ENCODE data around the gene CEP89. TPM values are rescaled to one million over a fixed set of nuclear protein-coding genes. Genes with fewer than 3 reads are reported as not detected.

Gene CEP89
- total RNA-seq, 4 donors from 2014 or later = 3.4 to 20.9 (median 9.5) TPM

GRCh38 chr19:32924200-32924599 is 47.6 kb downstream of the CEP89 start:
- ATAC-seq = no peak
- intact Hi-C loops (cut with DNase I; ENCODE audit: low total_unique reads) (no loop called here), in situ Hi-C loops (cut with MboI; ENCODE audit: low sequenced_read_pairs in 4 of 4) (no loop called here)
- no peaks in the 10 kb centered on the region for H3K27me3 ChIP-seq
- H3K4me1 ChIP-seq = no peaks in the 10 kb centered on the region
- DNase-seq = no peak
- TF ChIP-seq POLR2A (IDR thresholded peaks at IDR 0.05) = no peak
- no peak for TF ChIP-seq CTCF (IDR thresholded peaks at IDR 0.05 in 4 of 5, conservative IDR thresholded peaks at IDR 0.05 in 1 of 5)
- peaks cover 0 to 20% of the 10 kb centered on the region in 2 donors for H3K36me3 ChIP-seq
- no peak overlapping the region for H3K27ac ChIP-seq
- no peak overlapping the region for H3K4me3 ChIP-seq
- no peaks in the 10 kb centered on the region for H3K9me3 ChIP-seq

- no peak for DNase-seq
- in situ Hi-C loops (cut with MboI; ENCODE audit: low sequenced_read_pairs in 4 of 4) = no loop called here
- Histone ChIP-seq H3K4me3 (no peak overlapping the region), H3K27ac (no peak overlapping the region), H3K27me3 (no peaks in the 10 kb centered on the region), H3K9me3 (no peaks in the 10 kb centered on the region), H3K36me3 (peaks cover 0 to 21% of the 10 kb centered on the region in 2 donors), H3K4me1 (no peaks in the 10 kb centered on the region)
- TF ChIP-seq POLR2A (IDR thresholded peaks at IDR 0.05) = no peak
- no peak for TF ChIP-seq CTCF (IDR thresholded peaks at IDR 0.05 in 4 of 5, conservative IDR thresholded peaks at IDR 0.05 in 1 of 5)
- intact Hi-C loops (cut with DNase I; ENCODE audit: low total_unique reads) = no loop called here
- no peak for ATAC-seq
Measured at GRCh38 chr19:32921624-32922023, 50.1 kb downstream of the CEP89 start.

DNA sequence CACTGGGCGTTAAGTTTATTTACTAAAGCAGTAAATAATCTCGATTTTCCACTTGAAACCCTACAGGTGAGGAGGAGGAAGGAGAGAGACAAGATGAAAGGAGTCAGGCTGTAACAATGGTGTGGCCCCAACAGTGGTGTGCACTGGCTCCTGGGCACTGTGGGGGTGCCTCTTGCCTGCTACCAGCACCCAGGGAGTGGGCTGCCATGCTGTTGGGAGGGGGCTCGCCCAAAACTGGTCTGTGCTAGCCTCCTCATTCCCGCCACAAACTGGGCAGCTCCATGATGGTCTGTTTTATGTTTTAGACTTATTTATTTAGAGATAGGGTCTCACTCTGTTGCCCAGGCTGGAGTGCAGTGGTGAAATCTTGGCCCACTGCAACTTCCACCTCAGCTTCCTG is 52.4 kb downstream of the CEP89 start:
- in situ Hi-C loops (cut with MboI; ENCODE audit: low sequenced_read_pairs in 4 of 4) (no loop called here), intact Hi-C loops (cut with DNase I; ENCODE audit: low total_unique reads) (no loop called here)
- peaks cover 0 to 27% of the 10 kb centered on the region in 2 donors for H3K36me3 ChIP-seq
- no peaks in the 10 kb centered on the region for H3K9me3 ChIP-seq
- H3K4me1 ChIP-seq = no peaks in the 10 kb centered on the region
- H3K4me3 ChIP-seq = no peak overlapping the region
- H3K27me3 ChIP-seq = no peaks in the 10 kb centered on the region
- H3K27ac ChIP-seq = no peak overlapping the region
- TF ChIP-seq CTCF (IDR thresholded peaks at IDR 0.05 in 4 of 5, conservative IDR thresholded peaks at IDR 0.05 in 1 of 5) (no peak), POLR2A (IDR thresholded peaks at IDR 0.05) (no peak)
- ATAC-seq = no peak
- no peak for DNase-seq

DNA sequence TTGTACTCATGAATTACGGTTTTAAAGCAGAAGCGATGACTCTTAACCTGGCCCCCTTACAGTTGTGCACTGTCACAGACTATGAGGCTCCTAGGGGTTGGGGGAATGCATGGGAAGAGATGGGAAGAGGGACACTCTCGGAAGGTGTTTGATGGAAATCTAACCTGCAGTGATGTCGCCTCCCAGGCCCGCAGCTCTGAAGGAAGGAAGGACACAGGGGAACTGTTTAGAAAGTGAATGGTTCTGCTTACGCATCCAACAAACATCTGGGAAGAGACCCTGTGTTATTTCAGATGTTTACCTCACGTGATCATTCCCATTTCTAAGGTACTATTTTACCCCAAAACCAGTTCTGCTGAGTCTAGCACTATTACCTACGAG is 54.2 kb downstream of the CEP89 start:
- H3K4me1 ChIP-seq = no peaks in the 10 kb centered on the region
- no peak overlapping the region for H3K27ac ChIP-seq
- no peaks in the 10 kb centered on the region for H3K9me3 ChIP-seq
- TF ChIP-seq POLR2A (IDR thresholded peaks at IDR 0.05) = no peak
- no peak for TF ChIP-seq CTCF (IDR thresholded peaks at IDR 0.05 in 4 of 5, conservative IDR thresholded peaks at IDR 0.05 in 1 of 5)
- no peaks in the 10 kb centered on the region for H3K27me3 ChIP-seq
- ATAC-seq (no peak), DNase-seq (no peak)
- no peak overlapping the region for H3K4me3 ChIP-seq
- intact Hi-C loops (cut with DNase I; ENCODE audit: low total_unique reads) = no loop called here
- peaks cover 0 to 30% of the 10 kb centered on the region in 2 donors for H3K36me3 ChIP-seq
- in situ Hi-C loops (cut with MboI; ENCODE audit: low sequenced_read_pairs in 4 of 4) = no loop called here

DNA sequence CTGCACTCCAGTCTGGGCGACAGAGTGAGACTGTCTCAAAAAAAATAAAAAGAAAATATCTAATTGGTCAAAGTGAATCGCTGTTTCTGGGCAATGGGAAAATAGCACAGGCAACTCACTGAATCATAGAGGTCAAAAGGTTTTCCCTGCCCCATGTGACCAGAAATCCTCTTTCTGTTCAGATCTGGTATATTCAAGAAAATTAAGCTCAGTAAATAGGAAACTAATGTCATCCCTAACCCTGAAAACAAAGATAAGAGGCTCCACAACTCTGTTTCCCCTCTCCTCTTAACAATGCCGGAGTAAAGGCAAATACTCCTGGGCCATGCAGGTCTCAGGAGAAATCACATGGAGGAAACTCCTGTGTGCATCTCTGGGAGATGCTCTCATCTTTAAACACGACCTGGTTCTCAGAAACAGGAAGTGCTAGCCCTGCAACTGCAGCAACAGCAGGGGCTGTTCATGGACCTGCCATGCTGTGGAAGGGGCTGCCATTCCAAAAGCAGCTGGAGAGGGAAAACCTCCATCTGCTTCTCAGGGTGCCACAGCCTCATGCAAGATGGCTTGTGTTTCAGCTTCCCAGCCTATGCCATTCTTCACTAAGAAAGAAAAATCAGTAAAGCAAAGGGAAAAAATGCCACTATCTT is 54.7 kb downstream of the CEP89 start:
- Histone ChIP-seq H3K27me3 (no peaks in the 10 kb centered on the region), H3K36me3 (peaks cover 0 to 26% of the 10 kb centered on the region in 2 donors), H3K4me3 (no peak overlapping the region), H3K27ac (no peak overlapping the region), H3K4me1 (no peaks in the 10 kb centered on the region), H3K9me3 (no peaks in the 10 kb centered on the region)
- DNase-seq (no peak), ATAC-seq (no peak)
- intact Hi-C loops (cut with DNase I; ENCODE audit: low total_unique reads) (no loop called here), in situ Hi-C loops (cut with MboI; ENCODE audit: low sequenced_read_pairs in 4 of 4) (no loop called here)
- TF ChIP-seq CTCF (IDR thresholded peaks at IDR 0.05 in 4 of 5, conservative IDR thresholded peaks at IDR 0.05 in 1 of 5) (no peak), POLR2A (IDR thresholded peaks at IDR 0.05) (no peak)
